T-helper 2 cell treated with Interferon-gamma antibody and Interleukin-4, amounts not matched to agents 5 μg/mL and 100 μg/mL, for 36 hours (primary cell): ENCODE measurements around the gene DPP6.

ENCODE experiments used
- DNase-seq: peaks from one replicate; pipeline ENCODE4 v3.0.0; 2021; ENCODE audit warnings: low spot score
- H3K27ac Mint-ChIP-seq: one replicate; pipeline ENCODE4 v1.8.0; 2021; ENCODE audit warnings: mild to moderate bottlenecking, mixed read lengths
- H3K27me3 Mint-ChIP-seq: one replicate; pipeline ENCODE4 v1.8.0; 2021; ENCODE audit warnings: low read depth, mixed read lengths
- H3K36me3 Mint-ChIP-seq: one replicate; pipeline ENCODE4 v1.8.0; 2021; ENCODE audit warnings: low read depth, mixed read lengths
- H3K4me1 Mint-ChIP-seq: one replicate; pipeline ENCODE4 v1.8.0; 2021; ENCODE audit warnings: low read depth, mixed read lengths
- H3K4me3 Mint-ChIP-seq: one replicate; pipeline ENCODE4 v1.8.0; 2022; ENCODE audit warnings: mild to moderate bottlenecking, moderate library complexity, mixed read lengths
- H3K9me3 Mint-ChIP-seq: one replicate; pipeline ENCODE4 v1.8.0; 2021; ENCODE audit warnings: mixed read lengths

The DPP6 gene

GRCh38 chr7:154425271-154425670 lies 373.1 kb downstream of the DPP6 start:
- Mint-ChIP-seq H3K36me3 (no peaks in the 10 kb centered on the region), H3K4me1 (no peaks in the 10 kb centered on the region), H3K27ac (no peak overlapping the region), H3K27me3 (no peaks in the 10 kb centered on the region), H3K4me3 (no peak overlapping the region), H3K9me3 (peaks cover 23% of the 10 kb centered on the region)
- DNase-seq, result no peak

- Mint-ChIP-seq H3K4me1 (no peaks in the 10 kb centered on the region), H3K36me3 (no peaks in the 10 kb centered on the region), H3K4me3 (no peak overlapping the region), H3K27ac (no peak overlapping the region), H3K9me3 (peaks cover 21% of the 10 kb centered on the region), H3K27me3 (no peaks in the 10 kb centered on the region)
- DNase-seq, result no peak
Observed at GRCh38 chr7:154426778-154427177, 374.6 kb downstream of the DPP6 start.

- no peaks in the 10 kb centered on the region for H3K4me1 Mint-ChIP-seq
- no peaks in the 10 kb centered on the region for H3K27me3 Mint-ChIP-seq
- H3K4me3 Mint-ChIP-seq, result no peak overlapping the region
- DNase-seq, result no peak
- peaks cover 22% of the 10 kb centered on the region for H3K9me3 Mint-ChIP-seq
- no peak overlapping the region for H3K27ac Mint-ChIP-seq
- no peaks in the 10 kb centered on the region for H3K36me3 Mint-ChIP-seq
Observed at GRCh38 chr7:154427533-154427932, 375.3 kb downstream of the DPP6 start.

GRCh38 chr7:154429666-154430404 lies 377.6 kb downstream of the DPP6 start:
- DNase-seq, result no peak
- Mint-ChIP-seq H3K27me3 (no peaks in the 10 kb centered on the region), H3K36me3 (no peaks in the 10 kb centered on the region), H3K9me3 (peaks cover 17% of the 10 kb centered on the region), H3K27ac (no peak overlapping the region), H3K4me3 (no peak overlapping the region), H3K4me1 (no peaks in the 10 kb centered on the region)

- no peaks in the 10 kb centered on the region for H3K27me3 Mint-ChIP-seq
- DNase-seq, result no peak
- no peaks in the 10 kb centered on the region for H3K4me1 Mint-ChIP-seq
- no peak overlapping the region for H3K4me3 Mint-ChIP-seq
- no peaks in the 10 kb centered on the region for H3K36me3 Mint-ChIP-seq
- peaks cover 17% of the 10 kb centered on the region for H3K9me3 Mint-ChIP-seq
- no peak overlapping the region for H3K27ac Mint-ChIP-seq
Observed at GRCh38 chr7:154430640-154431039, 378.4 kb downstream of the DPP6 start.

GRCh38 chr7:154431045-154431444 lies 378.8 kb downstream of the DPP6 start:
- H3K27me3 Mint-ChIP-seq, result no peaks in the 10 kb centered on the region
- no peak overlapping the region for H3K4me3 Mint-ChIP-seq
- DNase-seq, result no peak
- H3K4me1 Mint-ChIP-seq, result no peaks in the 10 kb centered on the region
- no peak overlapping the region for H3K27ac Mint-ChIP-seq
- no peaks in the 10 kb centered on the region for H3K36me3 Mint-ChIP-seq
- H3K9me3 Mint-ChIP-seq, result peaks cover 17% of the 10 kb centered on the region

- Mint-ChIP-seq H3K9me3 (peaks cover 22% of the 10 kb centered on the region), H3K27me3 (no peaks in the 10 kb centered on the region), H3K4me1 (no peaks in the 10 kb centered on the region), H3K36me3 (no peaks in the 10 kb centered on the region), H3K27ac (no peak overlapping the region), H3K4me3 (no peak overlapping the region)
- DNase-seq, result no peak
Observed at GRCh38 chr7:154433632-154434598, 381.7 kb downstream of the DPP6 start.

- no peak for DNase-seq
- Mint-ChIP-seq H3K27ac (no peak overlapping the region), H3K4me1 (no peaks in the 10 kb centered on the region), H3K36me3 (no peaks in the 10 kb centered on the region), H3K27me3 (no peaks in the 10 kb centered on the region), H3K4me3 (no peak overlapping the region), H3K9me3 (peaks cover 19% of the 10 kb centered on the region)
Observed at GRCh38 chr7:154436560-154436959, 384.4 kb downstream of the DPP6 start.

- Mint-ChIP-seq H3K27me3 (no peaks in the 10 kb centered on the region), H3K4me3 (no peak overlapping the region), H3K9me3 (peaks cover 16% of the 10 kb centered on the region), H3K27ac (no peak overlapping the region), H3K4me1 (no peaks in the 10 kb centered on the region), H3K36me3 (no peaks in the 10 kb centered on the region)
- no peak for DNase-seq
Observed at GRCh38 chr7:154437234-154437633, 385.0 kb downstream of the DPP6 start.

GRCh38 chr7:154438571-154439367 lies 386.6 kb downstream of the DPP6 start:
- Mint-ChIP-seq H3K36me3 (no peaks in the 10 kb centered on the region), H3K9me3 (peaks cover 27% of the 10 kb centered on the region), H3K27me3 (no peaks in the 10 kb centered on the region), H3K4me3 (no peak overlapping the region), H3K27ac (no peak overlapping the region), H3K4me1 (no peaks in the 10 kb centered on the region)
- no peak for DNase-seq

- H3K4me3 Mint-ChIP-seq, result no peak overlapping the region
- H3K27me3 Mint-ChIP-seq, result no peaks in the 10 kb centered on the region
- no peaks in the 10 kb centered on the region for H3K4me1 Mint-ChIP-seq
- DNase-seq, result no peak
- H3K27ac Mint-ChIP-seq, result no peak overlapping the region
- peaks cover 24% of the 10 kb centered on the region for H3K9me3 Mint-ChIP-seq
- H3K36me3 Mint-ChIP-seq, result no peaks in the 10 kb centered on the region
Observed at GRCh38 chr7:154440058-154440457, 387.9 kb downstream of the DPP6 start.

GRCh38 chr7:154440651-154441050 lies 388.5 kb downstream of the DPP6 start:
- Mint-ChIP-seq H3K4me1 (no peaks in the 10 kb centered on the region), H3K9me3 (peaks cover 30% of the 10 kb centered on the region), H3K4me3 (no peak overlapping the region), H3K36me3 (no peaks in the 10 kb centered on the region), H3K27ac (no peak overlapping the region), H3K27me3 (no peaks in the 10 kb centered on the region)
- DNase-seq, result no peak

GRCh38 chr7:154441811-154442210 lies 389.6 kb downstream of the DPP6 start:
- H3K4me3 Mint-ChIP-seq, result no peak overlapping the region
- H3K27me3 Mint-ChIP-seq, result no peaks in the 10 kb centered on the region
- peaks cover 30% of the 10 kb centered on the region for H3K9me3 Mint-ChIP-seq
- DNase-seq, result no peak
- H3K4me1 Mint-ChIP-seq, result no peaks in the 10 kb centered on the region
- no peaks in the 10 kb centered on the region for H3K36me3 Mint-ChIP-seq
- H3K27ac Mint-ChIP-seq, result no peak overlapping the region

- Mint-ChIP-seq H3K4me3 (no peak overlapping the region), H3K27ac (no peak overlapping the region), H3K9me3 (peaks cover 36% of the 10 kb centered on the region), H3K4me1 (no peaks in the 10 kb centered on the region), H3K36me3 (no peaks in the 10 kb centered on the region), H3K27me3 (no peaks in the 10 kb centered on the region)
- DNase-seq, result no peak
Observed at GRCh38 chr7:154442939-154443338, 390.7 kb downstream of the DPP6 start.
